Forelimb muscle (tissue), 1 donor: ENCODE data around the gene JCHAIN. TPM values are rescaled to one million over a fixed set of nuclear protein-coding genes. Genes with fewer than 3 reads are reported as not detected.
A peak's percentile ranks its signal among the peaks of the same experiment; 100 is the strongest.
"Not testable (repeated sequence)": the region's sequence is repeated elsewhere in the genome, so short reads cannot be mapped to it uniquely, and the experiment has no call there.

Experiments
- DNase-seq: peaks from one replicate; pipeline ENCODE4 v3.0.0-alpha.2; 2013; ENCODE audit warnings: low read depth
- polyA plus RNA-seq: library from polyadenylated mRNA; unstranded; fragments of 120-200 nt; gene quantifications from one replicate; pipeline ENCODE4 v1.2.1, GENCODE V29; 2013; ENCODE audit not compliant: insufficient read length

Gene JCHAIN
- polyA plus RNA-seq, 1 donor = 1.5 TPM

DNA sequence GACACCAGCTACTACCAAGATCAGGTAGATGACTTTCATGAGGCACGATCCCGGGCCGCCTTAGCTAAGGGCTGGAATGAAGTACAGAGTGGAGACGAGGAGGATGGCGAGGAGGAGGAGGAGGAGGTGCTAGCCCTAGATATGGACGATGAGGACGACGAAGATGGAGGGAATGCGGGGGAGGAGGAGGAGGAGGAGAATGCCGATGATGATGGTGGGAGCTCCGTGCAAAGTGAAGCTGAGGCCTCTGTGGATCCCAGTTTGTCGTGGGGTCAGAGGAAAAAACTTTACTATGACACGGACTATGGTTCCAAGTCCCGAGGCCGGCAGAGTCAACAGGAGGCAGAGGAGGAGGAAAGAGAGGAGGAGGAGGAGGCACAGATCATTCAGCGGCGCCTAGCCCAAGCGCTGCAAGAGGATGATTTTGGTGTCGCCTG lies 22.5 kb upstream of the JCHAIN start:
- DNase-seq = no peak

DNA sequence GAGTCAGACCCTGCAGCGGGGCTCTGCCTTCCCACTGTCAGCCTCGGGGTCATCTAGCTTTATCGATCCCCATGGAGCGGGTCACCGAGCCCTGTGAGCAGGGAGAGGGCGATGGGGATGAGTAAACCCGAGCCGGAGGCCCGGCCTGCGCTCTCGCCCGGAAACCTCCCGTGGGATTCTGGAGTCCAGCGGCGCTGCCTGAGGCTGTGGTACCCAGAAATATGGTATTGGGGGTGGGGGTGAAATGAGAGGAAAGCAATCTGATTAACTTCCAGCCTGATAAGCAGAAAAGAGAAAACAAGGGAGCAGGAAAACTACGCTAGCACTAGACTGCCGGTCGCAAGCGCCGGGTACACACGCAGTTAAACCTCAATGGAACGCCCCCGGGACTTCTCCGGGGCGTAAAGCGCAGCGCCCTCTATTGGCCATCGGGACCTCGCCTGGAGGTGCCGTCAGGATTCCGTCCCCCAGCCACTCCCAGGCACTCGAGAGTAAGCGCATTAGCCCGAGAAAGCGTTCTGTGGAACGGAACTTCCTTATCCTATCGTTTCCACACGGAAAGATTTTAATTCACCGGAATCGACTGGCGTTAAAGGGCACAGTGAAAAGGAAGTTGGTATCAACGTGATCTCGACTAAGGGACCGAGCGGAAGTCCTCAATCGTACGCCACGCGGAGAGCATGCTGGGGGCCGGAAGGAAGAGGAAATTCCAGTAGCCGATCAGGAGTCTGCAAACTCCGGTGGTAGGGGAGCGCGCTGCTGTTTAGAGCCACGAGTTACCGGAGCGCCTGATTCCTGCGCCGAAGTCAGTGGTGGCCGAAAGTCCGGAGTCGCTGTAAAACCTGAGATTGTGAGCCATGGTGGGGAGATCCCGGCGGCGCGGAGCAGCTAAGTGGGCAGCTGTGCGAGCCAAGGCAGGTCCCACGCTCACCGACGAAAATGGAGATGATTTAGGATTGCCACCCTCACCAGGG lies 21.8 kb upstream of the JCHAIN start, which contains the start of gene UTP3:
UTP3 (plus strand) TSS at position 712 of the 974 bp plus-strand sequence; CDS start at position 858, 146 bp downstream.
- DNase-seq = peak; percentile 99

DNA sequence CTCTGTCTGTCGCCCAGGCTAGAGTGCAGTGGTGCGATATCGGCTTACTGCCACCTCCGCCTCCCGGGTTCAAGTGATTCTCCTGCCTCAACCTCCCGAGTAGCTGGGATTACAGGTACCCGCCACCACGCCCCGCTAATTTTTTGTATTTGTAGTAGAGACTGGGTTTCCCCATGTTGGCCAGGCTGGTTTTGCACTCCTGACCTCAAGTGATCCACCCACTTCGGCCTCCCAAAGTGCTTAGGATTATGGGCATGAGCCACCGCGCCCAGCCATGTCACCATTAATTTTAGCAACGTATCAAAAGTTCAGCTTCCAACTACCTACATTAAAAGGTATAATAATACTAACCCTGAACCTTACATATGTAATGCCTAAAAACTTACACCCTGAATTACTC lies 21.1 kb upstream of the JCHAIN start:
- no peak for DNase-seq

DNA sequence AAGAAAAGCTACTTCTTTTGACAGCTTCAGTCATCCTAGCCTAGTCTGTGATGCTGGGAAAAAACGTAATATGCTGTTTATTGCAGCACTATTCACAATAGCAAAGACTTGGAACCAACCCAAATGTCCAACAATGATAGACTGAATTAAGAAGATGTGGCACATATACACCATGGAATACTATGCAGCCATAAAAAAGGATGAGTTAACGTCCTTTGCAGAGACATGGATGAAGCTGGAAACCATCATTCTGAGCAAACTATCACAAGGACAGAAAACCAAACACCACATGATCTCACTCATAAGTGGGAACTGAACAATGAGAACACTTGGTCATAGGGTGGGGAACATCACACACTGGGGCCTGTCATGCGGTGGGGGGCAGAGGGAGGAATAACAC lies 15.8 kb upstream of the JCHAIN start:
- DNase-seq = not testable (repeated sequence)

DNA sequence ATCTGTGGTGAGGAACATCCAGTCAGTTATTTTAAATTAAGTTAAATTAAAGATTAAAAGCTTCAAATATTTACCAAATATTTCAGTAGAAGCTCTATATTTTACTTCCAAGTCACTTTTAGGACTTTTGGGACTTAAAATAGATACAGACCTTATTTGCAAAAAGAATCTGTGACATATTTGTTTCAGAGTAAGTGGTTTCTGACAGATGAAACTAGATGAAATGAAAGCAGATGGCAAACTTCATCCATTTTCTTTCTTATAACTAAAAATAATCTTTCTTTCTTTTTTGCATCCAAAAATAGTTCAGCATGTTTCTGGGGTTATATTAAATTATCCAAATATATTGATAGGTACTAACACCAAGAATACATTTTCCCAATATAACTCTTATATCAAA lies 15.4 kb upstream of the JCHAIN start:
- no peak for DNase-seq

DNA sequence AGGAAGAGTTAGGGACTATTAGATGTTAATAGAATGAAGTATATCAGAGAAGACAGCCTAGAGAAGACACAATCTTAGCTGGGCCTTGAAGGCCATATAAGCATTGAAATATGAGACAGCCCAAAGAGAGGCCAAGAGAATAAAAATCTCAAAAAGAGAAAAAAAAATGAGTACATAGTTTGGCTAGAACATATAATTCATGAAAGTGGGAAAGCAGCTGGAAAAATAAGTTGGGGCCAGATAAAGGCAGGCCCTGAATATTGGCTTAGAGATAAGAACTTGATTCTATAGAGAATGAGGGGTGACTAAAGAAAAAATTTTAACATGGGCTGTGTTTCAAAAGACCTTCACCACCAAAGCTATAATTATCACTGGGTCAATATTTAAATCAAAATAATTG lies 14.6 kb upstream of the JCHAIN start:
- DNase-seq = no peak

DNA sequence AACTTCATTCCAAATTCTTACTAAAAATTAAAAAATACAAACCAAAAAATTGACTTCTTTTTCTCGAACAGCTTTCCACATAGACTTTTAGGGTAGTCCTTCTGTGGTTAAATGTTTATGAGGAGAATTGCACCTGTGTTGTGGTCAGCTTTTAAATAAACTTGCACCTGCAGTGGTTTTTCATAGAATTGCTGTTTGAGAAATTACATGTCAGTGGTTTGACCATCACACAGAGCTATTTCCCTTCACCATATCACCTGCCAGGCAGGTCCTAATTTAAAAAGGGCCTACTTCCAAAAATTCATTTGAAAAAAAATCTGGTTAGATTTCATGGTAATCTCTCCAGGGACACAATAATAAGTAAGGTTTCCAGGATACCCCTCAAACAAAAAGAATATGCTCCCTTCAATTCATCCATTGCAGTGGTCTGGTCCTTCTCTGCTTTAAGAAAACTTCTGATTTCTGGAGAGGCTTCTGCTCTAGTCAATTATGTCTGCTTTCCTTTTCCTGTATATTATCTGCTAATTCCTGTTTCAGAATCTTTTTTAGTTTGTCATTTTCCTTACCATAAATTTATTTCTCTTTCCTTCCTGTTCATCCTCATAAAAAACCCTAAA lies 12.2 kb upstream of the JCHAIN start:
- DNase-seq = no peak

DNA sequence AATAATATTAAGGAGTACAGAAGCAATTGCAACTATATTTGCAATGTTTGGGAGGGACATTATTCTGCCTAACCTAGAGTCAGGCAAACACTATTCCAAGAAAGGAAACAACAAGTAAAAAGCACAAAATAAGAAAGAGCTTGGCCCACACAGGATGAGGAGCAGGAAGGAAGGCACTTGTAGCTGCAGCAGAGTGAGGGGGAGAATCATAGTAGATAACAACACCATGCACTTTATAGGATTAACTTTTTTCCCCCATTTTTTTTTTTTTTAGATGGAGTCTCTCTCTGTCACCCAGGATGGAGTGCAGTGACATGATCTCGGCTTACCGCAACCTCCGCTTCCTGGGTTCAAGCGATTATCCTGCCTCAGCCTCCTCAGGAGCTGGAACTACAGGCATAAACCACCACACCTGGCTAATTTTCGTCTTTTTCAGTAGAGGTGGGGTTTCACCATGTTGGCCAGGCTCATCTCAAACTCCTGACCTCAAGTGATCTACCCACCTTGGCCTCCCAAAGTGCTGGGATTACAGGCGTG lies 10.3 kb upstream of the JCHAIN start:
- DNase-seq = no peak

DNA sequence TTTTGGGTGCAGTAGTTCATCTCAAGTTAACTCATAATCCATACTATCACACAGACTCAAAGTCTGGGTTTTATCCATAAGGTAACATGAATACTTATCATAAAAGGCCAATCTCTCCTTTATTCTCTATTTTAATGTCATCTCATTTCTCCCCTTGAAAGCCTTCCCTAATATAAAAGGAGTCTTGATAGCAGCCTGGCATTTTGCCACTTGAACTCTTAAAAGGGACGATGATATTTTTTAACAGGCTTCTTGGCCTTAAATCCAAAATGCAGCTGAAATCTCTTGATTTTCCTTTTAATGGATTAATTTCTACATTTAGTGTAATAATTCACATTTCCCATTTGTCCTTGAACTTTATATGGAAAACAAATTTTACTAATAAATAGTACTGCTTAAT lies 8.4 kb upstream of the JCHAIN start:
- no peak for DNase-seq

DNA sequence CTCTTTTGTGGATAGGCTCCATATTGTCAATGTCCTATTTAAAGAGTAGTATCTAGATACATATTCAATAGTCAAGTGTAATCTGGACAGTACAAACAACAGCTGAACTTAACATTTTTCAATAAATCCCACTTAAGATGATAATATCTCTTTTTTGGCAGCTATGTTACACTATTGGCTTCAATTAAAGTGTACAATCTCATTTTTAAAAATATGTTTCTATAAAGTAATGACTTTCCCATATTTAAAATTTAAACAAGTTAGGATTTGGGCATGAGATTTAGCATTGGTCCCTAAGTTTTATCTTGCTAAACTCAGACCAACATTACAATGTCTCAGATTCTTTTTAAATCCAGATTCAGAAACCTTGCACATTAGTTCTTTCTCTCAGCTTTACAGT lies 7.9 kb upstream of the JCHAIN start:
- no peak for DNase-seq

DNA sequence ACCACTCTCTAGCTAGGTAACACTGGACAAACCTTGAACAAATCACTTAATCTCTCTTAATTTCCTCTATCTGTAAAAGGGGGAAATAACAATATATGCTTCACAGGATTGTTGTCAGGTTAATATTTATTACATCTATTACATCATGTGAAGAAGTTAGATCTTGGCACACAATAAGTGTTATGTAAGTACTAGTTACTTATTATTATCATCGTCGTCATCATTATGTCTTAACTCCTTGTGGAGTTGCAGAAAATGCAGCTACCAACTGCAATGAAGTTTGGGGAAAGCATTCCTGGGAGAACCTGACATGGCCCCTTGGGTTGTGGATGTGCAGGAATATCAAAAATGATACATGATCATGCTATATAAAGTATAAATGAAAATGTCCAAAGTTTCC lies 4.8 kb upstream of the JCHAIN start:
- DNase-seq = no peak

DNA sequence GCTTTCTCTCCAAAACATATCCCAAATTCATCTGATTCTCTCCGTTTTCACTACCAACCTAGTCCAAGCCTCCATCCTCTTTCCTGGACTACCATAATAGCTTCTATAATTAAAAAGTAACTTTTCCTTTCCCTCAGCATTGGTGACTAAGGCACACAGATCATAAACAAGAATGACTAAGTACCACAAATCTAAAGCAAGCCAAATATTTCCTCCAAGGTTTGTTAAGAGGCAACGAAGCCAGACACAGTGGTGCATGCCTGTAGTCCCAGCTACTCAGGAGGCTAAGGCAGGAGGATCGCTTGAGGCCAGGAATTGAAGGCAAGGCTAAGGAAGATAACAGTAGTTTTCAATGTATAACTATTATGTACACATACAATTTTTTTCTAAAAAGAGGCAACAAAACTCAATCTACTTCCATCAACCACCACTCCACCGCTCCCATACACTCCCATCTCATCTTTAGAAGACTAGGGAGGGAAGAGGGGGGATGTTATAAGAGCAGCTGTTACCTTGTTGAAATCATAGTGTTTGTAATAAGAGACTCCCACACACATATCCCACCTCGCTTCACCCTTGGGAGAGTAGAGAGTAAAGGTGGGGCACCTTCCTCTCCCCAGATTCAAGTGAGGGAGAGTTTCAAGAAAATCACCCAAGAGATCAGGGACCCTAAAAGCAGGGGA lies 4.2 kb upstream of the JCHAIN start:
- no peak for DNase-seq

DNA sequence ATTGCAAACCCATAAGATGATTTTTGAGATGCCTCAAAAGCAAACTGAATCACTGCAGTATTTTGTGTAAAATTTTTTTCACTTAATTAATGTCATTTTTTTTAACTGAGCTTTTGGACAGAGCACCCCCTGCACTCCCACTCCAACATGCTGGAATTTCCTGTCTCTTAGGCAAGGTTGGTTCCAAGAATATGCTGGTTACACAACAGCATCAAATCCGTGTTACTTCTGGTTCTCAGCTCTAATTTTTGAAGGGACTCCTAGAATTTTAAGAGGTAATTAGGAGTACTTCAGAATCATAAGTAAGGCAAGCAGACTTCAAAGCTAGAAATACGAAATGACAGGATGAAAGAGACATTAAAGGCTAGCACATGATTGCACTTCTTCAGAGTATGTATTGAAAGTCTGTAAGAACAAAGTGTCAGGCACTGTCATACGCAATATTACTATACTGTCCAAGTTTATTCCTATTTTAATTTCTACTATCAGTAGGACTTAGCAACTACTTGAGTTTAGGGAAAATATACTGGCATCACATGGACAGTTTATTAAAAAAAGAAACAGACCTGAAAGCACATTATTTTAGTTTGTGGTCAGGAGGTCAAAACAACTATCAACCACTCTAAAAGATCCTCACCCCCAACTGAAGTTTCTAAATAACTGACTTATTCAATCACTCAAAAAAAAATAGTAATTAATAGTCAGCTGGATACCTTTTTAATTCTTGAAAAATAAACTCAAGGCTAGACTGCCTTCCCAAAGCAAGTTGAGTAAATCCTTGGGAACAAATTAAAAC lies 1.6 kb upstream of the JCHAIN start:
- DNase-seq = no peak

DNA sequence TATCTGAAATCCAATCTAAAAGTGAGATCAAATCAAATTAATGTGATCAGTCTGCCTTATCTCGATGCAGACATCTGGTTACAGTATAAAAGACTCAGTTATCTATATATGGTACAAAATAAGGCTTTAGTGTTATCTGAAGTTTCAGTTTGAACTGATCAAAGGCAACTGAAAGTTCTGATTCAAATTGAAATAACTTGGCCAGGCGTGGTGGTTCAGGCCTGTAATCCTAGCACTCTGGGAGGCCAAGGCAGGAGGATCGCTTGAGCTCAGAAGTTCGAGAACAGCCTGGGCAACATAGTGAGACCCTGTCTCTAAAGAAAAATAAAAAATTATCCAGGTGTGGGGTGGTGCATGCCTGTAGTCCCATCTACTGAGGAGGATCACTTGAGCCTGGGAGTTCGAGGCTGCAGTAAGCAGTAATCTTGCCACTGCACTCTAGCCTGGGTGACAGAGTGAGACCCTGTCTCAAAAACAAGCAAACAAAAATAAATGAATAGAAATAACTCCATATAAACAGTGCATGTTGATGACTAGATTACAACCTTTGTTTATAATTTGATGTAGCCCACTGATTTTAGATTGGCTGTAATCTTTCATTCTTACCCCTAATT lies 4.9 kb downstream of the JCHAIN start:
- DNase-seq = not testable (repeated sequence)

DNA sequence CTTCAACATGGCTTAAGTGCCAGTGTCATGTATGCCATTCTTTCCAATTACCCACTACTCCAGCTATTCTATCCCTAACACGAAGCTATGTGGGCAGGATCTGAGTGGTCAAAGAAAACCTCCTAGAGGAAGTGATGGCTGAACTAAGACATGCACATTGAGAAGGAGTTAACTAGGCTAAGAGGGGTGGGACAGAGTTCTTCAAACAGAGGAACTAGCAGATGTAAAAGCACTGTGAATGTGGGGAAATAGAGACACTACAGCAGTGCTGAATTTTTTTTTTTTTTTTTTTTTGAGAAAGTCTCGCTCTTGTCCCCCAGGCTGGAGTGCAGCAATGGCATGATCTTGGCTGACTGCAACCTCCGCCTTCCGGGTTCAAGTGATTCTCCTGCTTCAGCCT lies 6.2 kb downstream of the JCHAIN start:
- DNase-seq = no peak

DNA sequence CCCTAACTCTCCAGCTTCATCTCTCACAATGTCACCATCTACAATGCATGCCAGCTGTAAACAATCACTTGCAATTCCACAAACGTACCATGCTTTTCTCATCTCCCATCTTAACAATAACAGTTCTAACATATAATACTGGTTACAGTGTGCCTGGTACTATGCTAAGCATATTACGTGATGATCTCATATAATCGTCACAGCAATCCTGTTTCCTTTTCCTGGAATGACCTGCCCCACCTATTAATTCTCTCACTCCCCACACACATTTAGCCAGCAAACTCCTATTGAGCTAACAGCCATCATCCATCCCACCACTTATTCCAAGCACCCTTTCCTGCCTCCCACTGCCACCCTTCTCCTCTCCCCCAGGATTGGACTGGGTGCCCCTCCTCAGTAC lies 7.9 kb downstream of the JCHAIN start:
- DNase-seq = no peak

DNA sequence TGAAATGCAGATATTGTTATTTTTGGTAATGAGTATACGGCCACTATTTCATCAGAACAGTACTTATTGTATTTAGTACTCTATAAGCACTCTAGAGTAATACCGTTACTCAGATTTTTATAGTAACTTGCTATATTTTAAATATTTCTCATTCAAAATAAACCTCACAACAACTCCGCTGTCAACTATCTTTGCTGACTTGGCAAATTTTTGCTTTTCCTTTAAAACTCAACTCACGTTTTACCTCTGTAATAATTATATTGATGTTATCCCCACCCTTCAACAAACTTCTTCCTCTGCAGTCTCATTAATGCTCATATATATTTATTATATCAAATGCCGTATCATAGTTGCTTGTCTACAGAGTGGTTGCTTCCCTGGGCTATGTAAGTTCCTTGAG lies 9.0 kb downstream of the JCHAIN start:
- DNase-seq = no peak

DNA sequence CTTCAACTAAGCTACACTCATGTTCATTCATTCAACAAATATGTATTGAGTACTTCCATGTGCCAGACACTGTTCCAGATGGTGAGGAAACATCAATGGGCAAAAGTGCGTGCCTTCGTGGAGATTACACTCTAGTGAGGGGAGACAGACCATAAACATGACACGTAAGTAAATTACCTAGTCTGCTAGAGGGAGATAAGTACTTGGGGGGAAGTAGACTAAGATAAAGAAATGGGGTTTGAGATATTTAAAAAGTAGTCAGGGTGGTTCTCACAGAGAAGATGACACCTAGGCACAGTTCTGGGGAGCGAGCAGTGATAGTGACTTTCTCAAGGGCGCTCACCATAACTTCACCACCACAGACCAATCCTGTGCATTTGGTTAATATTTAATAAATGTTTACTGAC lies 11.7 kb downstream of the JCHAIN start:
- no peak for DNase-seq

DNA sequence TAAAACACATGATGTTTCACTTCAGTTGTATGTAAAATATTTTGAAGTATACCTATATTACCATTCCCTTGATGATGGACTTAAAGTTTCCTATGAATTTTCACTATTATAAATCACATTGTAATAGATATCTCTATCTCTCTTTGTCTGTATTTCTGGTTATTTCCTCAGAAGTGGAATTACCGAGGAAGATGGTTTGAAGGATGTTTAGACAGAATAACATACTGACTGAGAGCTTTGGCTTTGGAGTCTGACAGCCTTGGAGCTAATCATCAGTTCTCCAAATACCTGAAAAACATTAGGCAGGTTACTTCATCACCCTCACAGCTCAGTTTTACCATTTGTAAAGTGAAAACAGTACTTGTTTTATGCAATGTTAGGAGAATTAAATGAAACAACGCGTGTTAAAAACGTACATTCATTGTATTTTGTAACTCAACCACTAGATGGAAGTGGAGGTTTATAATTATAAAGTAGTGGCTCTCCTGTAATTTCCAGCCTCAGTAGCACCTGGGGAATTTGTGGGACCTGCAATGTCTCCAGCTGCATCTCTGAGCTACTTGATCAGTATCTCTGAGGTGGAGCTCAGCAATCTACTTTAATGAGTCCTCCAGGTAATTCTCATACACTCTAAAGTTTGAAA lies 14.3 kb downstream of the JCHAIN start:
- peak; percentile 16 for DNase-seq

DNA sequence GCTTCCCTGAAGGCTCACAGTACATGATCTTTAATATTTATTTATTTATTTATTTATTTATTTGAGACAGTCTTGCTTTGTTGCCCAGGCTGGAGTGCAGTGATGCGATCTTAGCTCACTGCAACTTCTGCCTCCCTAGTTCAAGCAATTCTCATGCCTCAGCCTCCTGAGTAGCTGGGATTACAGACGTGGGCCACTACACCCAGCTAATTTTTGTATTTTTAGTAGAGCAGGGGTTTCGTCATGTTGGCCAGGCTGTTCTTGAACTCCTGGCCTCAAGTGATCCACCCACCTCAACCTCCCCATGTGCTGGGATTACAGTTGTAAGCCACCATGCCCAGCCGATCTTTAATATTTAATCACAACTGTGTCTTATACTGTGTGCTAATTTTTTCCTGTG lies 15.6 kb downstream of the JCHAIN start:
- not testable (repeated sequence) for DNase-seq
